Body of pancreas (tissue), 4 donors: ENCODE measurements around the gene CD180. TPM values are rescaled to one million over a fixed set of nuclear protein-coding genes. Genes with fewer than 3 reads are reported as not detected.

Experiments used
- ATAC-seq: fragments of 150-250 bp; one replicate; pipeline ENCODE4 v1.9.1; 2016
- DNase-seq, 4 donors: peaks; one replicate each; pipeline ENCODE4 v3.0.0-alpha.2; 2019
- H3K27ac ChIP-seq, 4 donors: fragments of 200-600 bp; sonication (generic); 1 replicate in 3 of 4; 2 replicates in 1 of 4; pipeline versions ENCODE4 v1.5.1 to v1.6.1; 2016 to 2019; ENCODE audit warnings: mild to moderate bottlenecking in 1 of 4, mixed read lengths in 1 of 4, moderate library complexity in 1 of 4
- H3K27me3 ChIP-seq, 2 donors: fragments of 200-600 bp; sonication (generic); one replicate each; pipeline ENCODE4 v1.6.0; 2016; ENCODE audit warnings: mild to moderate bottlenecking in 1 of 2
- H3K36me3 ChIP-seq, 2 donors: fragments of 200-600 bp; sonication (generic); replicated peaks in 1 of 2; 2 replicates each; pipeline ENCODE4 v1.5.1; 2016; ENCODE audit warnings: low read depth in 2 of 2; ENCODE audit not compliant: insufficient read depth in 1 of 2
- H3K4me1 ChIP-seq: fragments of 200-600 bp; sonication (generic); one replicate; pipeline ENCODE4 v1.6.0; 2016
- H3K4me3 ChIP-seq, 2 donors: fragments of 200-600 bp; sonication (generic); 1 replicate in 1 of 2; 2 replicates in 1 of 2; pipeline ENCODE4 v1.5.1; 2016 to 2019
- H3K9me3 ChIP-seq, 3 donors: fragments of 200-600 bp; sonication (generic); 1 replicate in 2 of 3; 2 replicates in 1 of 3; pipeline ENCODE4 v1.5.1; 2016
- POLR2A ChIP-seq, 3 donors: fragments of 450-650 bp; IDR thresholded peaks; one replicate each; pipeline ENCODE4 v1.6.1; 2016; ENCODE audit warnings: antibody characterized with exemption in 3 of 3, mild to moderate bottlenecking in 2 of 3
- WGBS, 2 donors: methylation state at CpG; one replicate each; pipeline ENCODE4 v1.1.5; 2017; 5-methylcytosine and 5-hydroxymethylcytosine counted together
- intact Hi-C: fragments of 100-400 bp; cut with DNase I; formaldehyde crosslinking; loops from one replicate; pipeline ENCODE4 v1.15.1; 2023
- total RNA-seq, 2 donors: library from RNA; depleted of rRNA; stranded (reverse); fragments of >200 nt; gene quantifications; one replicate each; pipeline ENCODE4 v1.1.0, GENCODE V29; 2016
- TF ChIP-seq, protein P1 (sequence below), 7 experiments: fragments of 450-650 bp in 4 of 7; fragments of 200-600 bp in 3 of 7; sonication (generic) in 3 of 7; IDR thresholded peaks; one replicate each; pipeline ENCODE4 v1.5.1; 2016 to 2019; ENCODE audit warnings: antibody characterized with exemption in 7 of 7

Gene CD180
- total RNA-seq, 2 donors from 2014 or later = 0.26 TPM; not detected in 1

- DNase-seq (no peak), ATAC-seq (no peak)
Measured at GRCh38 chr5:67187006-67187715, 9.4 kb downstream of the CD180 start.

DNA sequence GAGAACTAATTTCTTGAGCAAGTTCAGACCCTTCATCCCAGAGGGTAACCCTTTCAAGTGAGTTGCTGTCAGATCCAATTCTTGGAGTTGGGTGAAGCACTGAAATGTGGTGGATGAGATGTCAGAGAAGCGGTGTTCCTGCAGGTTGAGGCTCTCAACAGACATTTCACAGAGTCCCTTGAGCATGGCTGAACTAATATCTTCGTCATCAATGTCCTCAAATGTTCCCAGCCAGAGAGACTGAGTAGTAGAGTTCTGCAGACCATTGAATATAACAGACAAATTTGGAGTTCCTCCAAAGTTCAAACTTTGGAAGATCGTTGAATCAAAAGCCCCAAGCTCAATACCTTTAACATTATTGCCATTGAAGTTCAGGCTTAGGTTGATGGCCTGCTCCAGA lies 12.7 kb downstream of the CD180 start:
- no peak overlapping the region for H3K27ac ChIP-seq
- no peaks in the 10 kb centered on the region for H3K27me3 ChIP-seq
- ATAC-seq (no peak), DNase-seq (no peak)
- no peaks in the 10 kb centered on the region for H3K9me3 ChIP-seq
- no peaks in the 10 kb centered on the region for H3K4me1 ChIP-seq
- no peaks in the 10 kb centered on the region for H3K36me3 ChIP-seq
- WGBS, 2 donors = 72 to 83% methylated on average over 2 to 3 of the region's 3 CpGs
- H3K4me3 ChIP-seq = no peak overlapping the region
- intact Hi-C loops = no loop called here
- TF ChIP-seq, protein P1, sequence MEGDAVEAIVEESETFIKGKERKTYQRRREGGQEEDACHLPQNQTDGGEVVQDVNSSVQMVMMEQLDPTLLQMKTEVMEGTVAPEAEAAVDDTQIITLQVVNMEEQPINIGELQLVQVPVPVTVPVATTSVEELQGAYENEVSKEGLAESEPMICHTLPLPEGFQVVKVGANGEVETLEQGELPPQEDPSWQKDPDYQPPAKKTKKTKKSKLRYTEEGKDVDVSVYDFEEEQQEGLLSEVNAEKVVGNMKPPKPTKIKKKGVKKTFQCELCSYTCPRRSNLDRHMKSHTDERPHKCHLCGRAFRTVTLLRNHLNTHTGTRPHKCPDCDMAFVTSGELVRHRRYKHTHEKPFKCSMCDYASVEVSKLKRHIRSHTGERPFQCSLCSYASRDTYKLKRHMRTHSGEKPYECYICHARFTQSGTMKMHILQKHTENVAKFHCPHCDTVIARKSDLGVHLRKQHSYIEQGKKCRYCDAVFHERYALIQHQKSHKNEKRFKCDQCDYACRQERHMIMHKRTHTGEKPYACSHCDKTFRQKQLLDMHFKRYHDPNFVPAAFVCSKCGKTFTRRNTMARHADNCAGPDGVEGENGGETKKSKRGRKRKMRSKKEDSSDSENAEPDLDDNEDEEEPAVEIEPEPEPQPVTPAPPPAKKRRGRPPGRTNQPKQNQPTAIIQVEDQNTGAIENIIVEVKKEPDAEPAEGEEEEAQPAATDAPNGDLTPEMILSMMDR (IDR thresholded peaks at IDR 0.05) = no peak
- TF ChIP-seq POLR2A (IDR thresholded peaks at IDR 0.05) = no peak

More at GRCh38 chr5:67187006-67187715, 9.4 kb downstream of the CD180 start:
- H3K4me3 ChIP-seq = no peak overlapping the region
- TF ChIP-seq, protein P1 (IDR thresholded peaks at IDR 0.05) = no peak
- TF ChIP-seq POLR2A (IDR thresholded peaks at IDR 0.05) = no peak
- no peaks in the 10 kb centered on the region for H3K9me3 ChIP-seq
- WGBS, 2 donors = 46 to 49% methylated on average over 1 of the region's 1 CpG
- H3K27me3 ChIP-seq = no peaks in the 10 kb centered on the region
- intact Hi-C loops = no loop called here
- H3K36me3 ChIP-seq = no peaks in the 10 kb centered on the region
- H3K4me1 ChIP-seq = no peaks in the 10 kb centered on the region
- peak overlapping the region in 1 of 4 donors; percentile 23 for H3K27ac ChIP-seq

DNA sequence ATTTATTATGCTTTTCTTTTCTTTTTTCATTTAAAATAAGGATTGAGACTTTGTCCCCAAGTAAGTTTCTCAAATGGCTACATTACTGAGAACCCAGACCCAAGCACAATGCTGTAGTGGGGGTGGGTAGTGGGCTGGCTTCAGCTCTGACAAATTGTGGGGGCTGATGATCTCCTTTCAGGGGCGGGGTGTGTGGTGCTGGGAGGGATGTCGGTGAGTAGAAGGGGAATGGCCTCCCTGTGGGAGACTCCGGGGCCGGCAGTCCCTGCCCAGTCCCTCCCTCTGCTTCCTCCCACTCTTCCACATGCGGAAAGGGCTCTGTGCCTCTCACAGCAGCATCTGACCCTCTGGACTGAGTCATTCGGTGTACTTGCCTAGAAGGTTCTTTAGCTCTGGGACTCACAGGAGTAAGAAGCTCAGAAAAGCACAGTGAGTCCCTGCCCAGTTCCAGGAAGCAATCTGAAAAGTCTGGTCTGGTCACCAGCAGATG lies 14.3 kb downstream of the CD180 start:
- peak; percentile 56 for ATAC-seq
- peak in 3 of 4 donors; percentile 26 to 64 (median 27) for DNase-seq
- Histone ChIP-seq H3K27me3 (no peaks in the 10 kb centered on the region), H3K4me3 (no peak overlapping the region), H3K9me3 (no peaks in the 10 kb centered on the region), H3K27ac (peak overlapping the region in 1 of 4 donors; percentile 63), H3K36me3 (no peaks in the 10 kb centered on the region), H3K4me1 (no peaks in the 10 kb centered on the region)
- intact Hi-C loops = no loop called here
- WGBS, 2 donors = 24 to 38% methylated on average over 6 of the region's 6 CpGs
- TF ChIP-seq POLR2A (IDR thresholded peaks at IDR 0.05) = peak in 1 of 3 donors; percentile 22
- TF ChIP-seq, protein P1 (IDR thresholded peaks at IDR 0.05) = no peak

GRCh38 chr5:67181648-67182221 lies 14.9 kb downstream of the CD180 start:
- no peaks in the 10 kb centered on the region for H3K27me3 ChIP-seq
- no peaks in the 10 kb centered on the region for H3K4me1 ChIP-seq
- no peak overlapping the region for H3K4me3 ChIP-seq
- DNase-seq (peak in 1 of 4 donors; percentile 51), ATAC-seq (no peak)
- no peak for TF ChIP-seq POLR2A (IDR thresholded peaks at IDR 0.05)
- TF ChIP-seq, protein P1 (IDR thresholded peaks at IDR 0.05) = no peak
- H3K9me3 ChIP-seq = no peaks in the 10 kb centered on the region
- 56 to 72% methylated on average over 5 of the region's 5 CpGs for WGBS, 2 donors
- H3K27ac ChIP-seq = peak overlapping the region in 1 of 4 donors; percentile 63
- intact Hi-C loops = no loop called here
- H3K36me3 ChIP-seq = no peaks in the 10 kb centered on the region
